ENCODE results near the gene PLD6. TPM values are rescaled to one million over a fixed set of nuclear protein-coding genes. Genes with fewer than 3 reads are reported as not detected.

The PLD6 gene
- total and polyA plus RNA-seq, 2 donors (not counting 1 experiment from before 2014, with no cell fraction given), result 2.0 to 4.1 TPM

- Histone ChIP-seq H3K9me3 (ENCODE audit: control extremely low read depth in 1 of 3, control insufficient read depth in 2 of 3, insufficient read depth in 1 of 3, low read length in 2 of 3) (peaks cover 0 to 11% (median 0%) of the 10 kb centered on the region in 3 donors), H3K27me3 (replicated peaks in 1 of 4; ENCODE audit: control extremely low read depth in 1 of 4, control insufficient read depth in 3 of 4, insufficient read depth in 4 of 4, low read length in 3 of 4) (no peaks in the 10 kb centered on the region), H3K36me3 (replicated peaks in 1 of 2; ENCODE audit: control extremely low read depth in 1 of 2, control insufficient read depth in 1 of 2, extremely low read depth in 1 of 2, insufficient read depth in 2 of 2, low read length in 1 of 2) (peaks cover 0 to 8% of the 10 kb centered on the region in 2 experiments), H4K20me1 (ENCODE audit: control insufficient read depth, insufficient read depth, low read length, poor library complexity, severe bottlenecking) (peaks cover 4% of the 10 kb centered on the region), H3K4me2 (replicated peaks; ENCODE audit: low read depth, low read length, poor library complexity, severe bottlenecking) (peak overlapping the region; percentile 99), H3K79me2 (ENCODE audit: control insufficient read depth, insufficient read depth, low read length) (peaks cover 9% of the 10 kb centered on the region), H3K4me1 (ENCODE audit: control insufficient read depth in 2 of 2, insufficient read depth in 2 of 2, low read length in 2 of 2) (peaks cover 14 to 25% of the 10 kb centered on the region in 2 donors), H3K27ac (ENCODE audit: low read length in 2 of 2) (no peak overlapping the region), H2AFZ (ENCODE audit: insufficient read depth, low read depth, low read length, poor library complexity, severe bottlenecking) (peak overlapping the region; percentile 86), H3K9ac (ENCODE audit: low read length) (peak overlapping the region; percentile 62), H3K4me3 (ENCODE audit: control extremely low read depth in 1 of 5, extremely low read depth in 1 of 5, insufficient read depth in 1 of 5, low read depth in 2 of 5, low read length in 4 of 5) (peak overlapping the region in 4 of 5 experiments; percentile 57 to 71 (median 59))
- no peaks in the 10 kb centered on the region for H3K9me3 Mint-ChIP-seq (ENCODE audit: insufficient read depth)
- CTCF ChIA-PET, result interaction anchor here (0.8 kb wide), 1 partner anchor 33 kb away, joined by 3 read pairs; no protein-coding TSS in a partner anchor
- peak overlapping the region; percentile 32 for H3K27ac Mint-ChIP-seq
- TF ChIP-seq, protein P1, sequence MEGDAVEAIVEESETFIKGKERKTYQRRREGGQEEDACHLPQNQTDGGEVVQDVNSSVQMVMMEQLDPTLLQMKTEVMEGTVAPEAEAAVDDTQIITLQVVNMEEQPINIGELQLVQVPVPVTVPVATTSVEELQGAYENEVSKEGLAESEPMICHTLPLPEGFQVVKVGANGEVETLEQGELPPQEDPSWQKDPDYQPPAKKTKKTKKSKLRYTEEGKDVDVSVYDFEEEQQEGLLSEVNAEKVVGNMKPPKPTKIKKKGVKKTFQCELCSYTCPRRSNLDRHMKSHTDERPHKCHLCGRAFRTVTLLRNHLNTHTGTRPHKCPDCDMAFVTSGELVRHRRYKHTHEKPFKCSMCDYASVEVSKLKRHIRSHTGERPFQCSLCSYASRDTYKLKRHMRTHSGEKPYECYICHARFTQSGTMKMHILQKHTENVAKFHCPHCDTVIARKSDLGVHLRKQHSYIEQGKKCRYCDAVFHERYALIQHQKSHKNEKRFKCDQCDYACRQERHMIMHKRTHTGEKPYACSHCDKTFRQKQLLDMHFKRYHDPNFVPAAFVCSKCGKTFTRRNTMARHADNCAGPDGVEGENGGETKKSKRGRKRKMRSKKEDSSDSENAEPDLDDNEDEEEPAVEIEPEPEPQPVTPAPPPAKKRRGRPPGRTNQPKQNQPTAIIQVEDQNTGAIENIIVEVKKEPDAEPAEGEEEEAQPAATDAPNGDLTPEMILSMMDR (IDR thresholded peaks at IDR 0.05), result no peak
- no peak for TF ChIP-seq EZH2 (IDR thresholded peaks at IDR 0.05; ENCODE audit: borderline replicate concordance, insufficient read depth, low read depth, low read length, poor library complexity, severe bottlenecking)
- no peaks in the 10 kb centered on the region for H3K27me3 Mint-ChIP-seq
- H3K4me1 Mint-ChIP-seq, result peaks cover 20% of the 10 kb centered on the region
- 87% methylated on average over 14 of the region's 14 CpGs for WGBS (ENCODE audit: insufficient coverage)
- ATAC-seq (ENCODE audit: low read depth) (no peak), DNase-seq (no peak)
- POLR2A ChIA-PET, result interaction anchor here (0.6 kb wide), 1 partner anchor 87 kb away, joined by 7 read pairs; no protein-coding TSS in a partner anchor
- peak overlapping the region; percentile 93 for H3K4me3 Mint-ChIP-seq
- intact Hi-C loops (cut with micrococcal nuclease), result loop anchor here (10.0 kb wide), 1 partner anchor 160 kb away; the partner anchor contains the start of gene MPRIP
These were observed 1.4 kb downstream of the PLD6 start for GRCh38 chr17:17204635-17205231.

GRCh38 chr17:17204041-17204591 lies 2.0 kb downstream of the PLD6 start:
- CTCF ChIA-PET, result no interaction called here
- H3K9me3 Mint-ChIP-seq (ENCODE audit: insufficient read depth), result no peaks in the 10 kb centered on the region
- DNase-seq (no peak), ATAC-seq (ENCODE audit: low read depth) (no peak)
- Histone ChIP-seq H3K79me2 (ENCODE audit: control insufficient read depth, insufficient read depth, low read length) (peaks cover 9% of the 10 kb centered on the region), H3K36me3 (replicated peaks in 1 of 2; ENCODE audit: control extremely low read depth in 1 of 2, control insufficient read depth in 1 of 2, extremely low read depth in 1 of 2, insufficient read depth in 2 of 2, low read length in 1 of 2) (peaks cover 0 to 8% of the 10 kb centered on the region in 2 experiments), H3K4me2 (replicated peaks; ENCODE audit: low read depth, low read length, poor library complexity, severe bottlenecking) (peak overlapping the region; percentile 99), H3K4me1 (ENCODE audit: control insufficient read depth in 2 of 2, insufficient read depth in 2 of 2, low read length in 2 of 2) (peaks cover 14 to 25% of the 10 kb centered on the region in 2 donors), H3K9me3 (ENCODE audit: control extremely low read depth in 1 of 3, control insufficient read depth in 2 of 3, insufficient read depth in 1 of 3, low read length in 2 of 3) (peaks cover 0 to 11% (median 0%) of the 10 kb centered on the region in 3 donors), H3K4me3 (ENCODE audit: control extremely low read depth in 1 of 5, extremely low read depth in 1 of 5, insufficient read depth in 1 of 5, low read depth in 2 of 5, low read length in 4 of 5) (no peak overlapping the region), H2AFZ (ENCODE audit: insufficient read depth, low read depth, low read length, poor library complexity, severe bottlenecking) (no peak overlapping the region), H3K9ac (ENCODE audit: low read length) (no peak overlapping the region), H3K27me3 (replicated peaks in 1 of 4; ENCODE audit: control extremely low read depth in 1 of 4, control insufficient read depth in 3 of 4, insufficient read depth in 4 of 4, low read length in 3 of 4) (no peaks in the 10 kb centered on the region), H3K27ac (ENCODE audit: low read length in 2 of 2) (no peak overlapping the region), H4K20me1 (ENCODE audit: control insufficient read depth, insufficient read depth, low read length, poor library complexity, severe bottlenecking) (peaks cover 4% of the 10 kb centered on the region)
- H3K27ac Mint-ChIP-seq, result no peak overlapping the region
- H3K27me3 Mint-ChIP-seq, result no peaks in the 10 kb centered on the region
- peak overlapping the region; percentile 93 for H3K4me3 Mint-ChIP-seq
- no peak for TF ChIP-seq EZH2 (IDR thresholded peaks at IDR 0.05; ENCODE audit: borderline replicate concordance, insufficient read depth, low read depth, low read length, poor library complexity, severe bottlenecking)
- TF ChIP-seq, protein P1 (IDR thresholded peaks at IDR 0.05), result no peak
- peaks cover 20% of the 10 kb centered on the region for H3K4me1 Mint-ChIP-seq
- intact Hi-C loops (cut with micrococcal nuclease), result loop anchor here (10.0 kb wide), 1 partner anchor 159 kb away; the partner anchor contains the start of gene MPRIP
- WGBS (ENCODE audit: insufficient coverage), result 79% methylated on average over 15 of the region's 15 CpGs
- POLR2A ChIA-PET, result no interaction called here
